HepG2 (cell line): ENCODE results near the gene BCL6B. TPM values are rescaled to one million over a fixed set of nuclear protein-coding genes. Genes with fewer than 3 reads are reported as not detected.

Experiments
- ATF1 ChIP-seq: IDR thresholded peaks from 2 replicates; pipeline ENCODE4 v1.6.1; 2016; ENCODE audit warnings: mild to moderate bottlenecking, control low read depth
- CAMTA2 ChIP-seq: sonication (generic); formaldehyde crosslinking; IDR thresholded peaks from 2 replicates; pipeline ENCODE4 v1.4.0; 2020; ENCODE audit warnings: mild to moderate bottlenecking, missing genetic modification reagents, borderline replicate concordance
- CBFB ChIP-seq: sonication (generic); formaldehyde crosslinking; IDR thresholded peaks from 2 replicates; pipeline ENCODE4 v1.4.0; 2020; ENCODE audit warnings: missing genetic modification reagents
- CBX5 ChIP-seq: sonication (generic); formaldehyde crosslinking; IDR thresholded peaks from 2 replicates; pipeline ENCODE4 v1.4.0; 2020; ENCODE audit warnings: missing genetic modification reagents, borderline replicate concordance
- CCAR2 ChIP-seq: fragments of 200-400 bp; formaldehyde crosslinking; optimal IDR thresholded peaks from 2 replicates; pipeline ENCODE3; 2018; ENCODE audit warnings: low read depth, mild to moderate bottlenecking, low read length, moderate library complexity
- IRF1 ChIP-seq: sonication (generic); formaldehyde crosslinking; IDR thresholded peaks from 2 replicates; pipeline ENCODE4 v1.4.0; 2020; ENCODE audit warnings: low read depth, mild to moderate bottlenecking, missing genetic modification reagents
- MAZ ChIP-seq, 2 experiments: sonication (generic) in 1 of 2; formaldehyde crosslinking in 1 of 2; IDR thresholded peaks; 2 replicates each; pipeline versions ENCODE4 v1.5.0 to v1.6.1; 2012 to 2020; ENCODE audit warnings: low read depth in 2 of 2, mild to moderate bottlenecking in 2 of 2, borderline replicate concordance in 1 of 2, improper control_type of control experiment in 1 of 2, low read length in 1 of 2, missing genetic modification reagents in 1 of 2, moderate library complexity in 1 of 2
- PAXIP1 ChIP-seq: sonication (generic); formaldehyde crosslinking; conservative IDR thresholded peaks from 2 replicates; pipeline ENCODE4 v1.4.0; 2020; ENCODE audit warnings: mild to moderate bottlenecking, missing genetic modification reagents, moderate library complexity
- PLSCR1 ChIP-seq: sonication (generic); formaldehyde crosslinking; IDR thresholded peaks from 2 replicates; pipeline ENCODE4 v1.5.0; 2020; ENCODE audit warnings: missing genetic modification reagents, mild to moderate bottlenecking, borderline replicate concordance
- SOX6 ChIP-seq, 2 experiments: fragments of 450-650 bp in 1 of 2; sonication (generic) in 1 of 2; formaldehyde crosslinking in 1 of 2; IDR thresholded peaks; 2 replicates each; pipeline versions ENCODE4 v1.4.0 to v1.6.1; 2017 to 2020; ENCODE audit warnings: antibody characterized with exemption in 1 of 2, mild to moderate bottlenecking in 1 of 2, missing genetic modification reagents in 1 of 2
- THAP8 ChIP-seq: sonication (generic); formaldehyde crosslinking; IDR thresholded peaks from 2 replicates; pipeline ENCODE4 v1.5.1; 2020; ENCODE audit warnings: missing genetic modification reagents, mild to moderate bottlenecking, borderline replicate concordance
- ZBED4 ChIP-seq: sonication (generic); formaldehyde crosslinking; IDR thresholded peaks from 2 replicates; pipeline ENCODE4 v1.4.0; 2020; ENCODE audit warnings: missing genetic modification reagents, borderline replicate concordance
- ZNF503 ChIP-seq: sonication (generic); formaldehyde crosslinking; IDR thresholded peaks from 2 replicates; pipeline ENCODE4 v1.4.0; 2020; ENCODE audit warnings: missing genetic modification reagents
- ZNF546 ChIP-seq: sonication (generic); formaldehyde crosslinking; conservative IDR thresholded peaks from 2 replicates; pipeline ENCODE4 v1.8.1; 2023; ENCODE audit warnings: mild to moderate bottlenecking, missing genetic modification reagents
- ZNF703 ChIP-seq: sonication (generic); formaldehyde crosslinking; IDR thresholded peaks from 2 replicates; pipeline ENCODE4 v1.5.1; 2020; ENCODE audit warnings: missing genetic modification reagents, mild to moderate bottlenecking, moderate library complexity, borderline replicate concordance
- ZNF891 ChIP-seq: sonication (generic); formaldehyde crosslinking; IDR thresholded peaks from 2 replicates; pipeline ENCODE4 v1.5.0; 2020; ENCODE audit warnings: mild to moderate bottlenecking, missing genetic modification reagents
- polyA plus RNA-seq, 8 experiments: library from polyadenylated mRNA; depleted of rRNA in 3 of 8; stranded (reverse) in 7 of 8; unstranded in 1 of 8; fragments of >200 nt; fragmentation: Illumina TruSeq in 4 of 8; extraction: Trizol in 4 of 8; gene quantifications; 2 replicates each; pipeline versions ENCODE4 v1.2.1 to v1.2.3, GENCODE V29; 2011 to 2016; ENCODE audit warnings: low read depth in 4 of 8, missing spikeins in 1 of 8, mixed read lengths in 1 of 8; ENCODE audit not compliant: insufficient read depth in 1 of 8
- total RNA-seq, 5 experiments: library from RNA; depleted of rRNA; stranded (reverse); fragments of >200 nt; fragmentation: Illumina TruSeq; extraction: Trizol; gene quantifications; 2 replicates each; pipeline ENCODE4 v1.2.3, GENCODE V29; 2016; ENCODE audit warnings: low read depth in 1 of 5

Gene BCL6B
- total and polyA plus RNA-seq, 2 of the 13 experiments (the other 11 are each of a cell fraction or from before 2014, with no cell fraction given), result not detected

- no peak for TF ChIP-seq MAZ (IDR thresholded peaks at IDR 0.05; ENCODE audit: borderline replicate concordance, low read depth, low read length)
- no peak for TF ChIP-seq MAZ (CRISPR knock-in tag; IDR thresholded peaks at IDR 0.05; ENCODE audit: low read depth)
- TF ChIP-seq ZBED4 (CRISPR knock-in tag), result no peak
- no peak for TF ChIP-seq PLSCR1
- TF ChIP-seq IRF1, result no peak
- no peak for TF ChIP-seq THAP8 (CRISPR knock-in tag)
- TF ChIP-seq CAMTA2 (CRISPR knock-in tag), result no peak
- no peak for TF ChIP-seq PAXIP1
- TF ChIP-seq ZNF703, result no peak
- no peak for TF ChIP-seq ZNF503 (CRISPR knock-in tag)
- no peak for TF ChIP-seq CBX5 (CRISPR knock-in tag)
- no peak for TF ChIP-seq CBFB (CRISPR knock-in tag)
- no peak for TF ChIP-seq SOX6 (IDR thresholded peaks at IDR 0.05)
- no peak for TF ChIP-seq SOX6 (CRISPR knock-in tag; IDR thresholded peaks at IDR 0.05)
- TF ChIP-seq CCAR2, result no peak
- no peak for TF ChIP-seq ATF1 (CRISPR knock-in tag)
- TF ChIP-seq ZNF891 (CRISPR knock-in tag), result no peak
- TF ChIP-seq ZNF546 (CRISPR knock-in tag), result no peak
These were observed 23.4 kb downstream of the BCL6B start (continued) for GRCh38 chr17:7046127-7046724.
